NB4 (cell line): ENCODE measurements around the gene ARHGAP24.

ENCODE experiments used
- POLR2A ChIP-seq: IDR thresholded peaks from 2 replicates; pipeline ENCODE4 v1.6.1; 2011; ENCODE audit warnings: mild to moderate bottlenecking; ENCODE audit not compliant: insufficient read length; ENCODE audit errors: extremely low read depth
- TF ChIP-seq, protein P1 (sequence below): IDR thresholded peaks from one replicate; pipeline ENCODE4 v1.5.1; 2012; ENCODE audit warnings: low read depth, low read length
- TF ChIP-seq, protein P2 (sequence below): IDR thresholded peaks from 2 replicates; pipeline ENCODE4 v1.6.1; 2011; ENCODE audit warnings: low read depth, low read length

DNA sequence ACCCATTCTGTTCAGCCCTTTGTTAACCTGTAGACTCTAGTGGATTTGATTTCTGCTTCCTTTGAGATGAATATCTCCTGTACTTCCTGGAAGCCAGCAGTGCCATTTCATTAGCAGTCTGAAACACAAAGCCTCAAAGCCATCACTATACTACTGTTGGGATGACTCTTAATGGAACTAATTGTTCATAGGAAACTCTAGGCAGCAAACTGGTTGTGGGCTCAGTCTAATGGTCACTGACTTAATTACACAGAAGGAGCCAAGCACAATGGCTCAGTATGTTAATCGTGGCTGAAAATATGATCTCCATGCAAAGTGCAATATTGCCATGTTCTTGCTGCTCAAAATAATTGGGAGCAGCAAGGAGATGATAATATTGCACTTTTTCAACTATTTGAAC, 262.3 kb downstream of the ARHGAP24 start:
- no peak for TF ChIP-seq POLR2A
- TF ChIP-seq, protein P1, sequence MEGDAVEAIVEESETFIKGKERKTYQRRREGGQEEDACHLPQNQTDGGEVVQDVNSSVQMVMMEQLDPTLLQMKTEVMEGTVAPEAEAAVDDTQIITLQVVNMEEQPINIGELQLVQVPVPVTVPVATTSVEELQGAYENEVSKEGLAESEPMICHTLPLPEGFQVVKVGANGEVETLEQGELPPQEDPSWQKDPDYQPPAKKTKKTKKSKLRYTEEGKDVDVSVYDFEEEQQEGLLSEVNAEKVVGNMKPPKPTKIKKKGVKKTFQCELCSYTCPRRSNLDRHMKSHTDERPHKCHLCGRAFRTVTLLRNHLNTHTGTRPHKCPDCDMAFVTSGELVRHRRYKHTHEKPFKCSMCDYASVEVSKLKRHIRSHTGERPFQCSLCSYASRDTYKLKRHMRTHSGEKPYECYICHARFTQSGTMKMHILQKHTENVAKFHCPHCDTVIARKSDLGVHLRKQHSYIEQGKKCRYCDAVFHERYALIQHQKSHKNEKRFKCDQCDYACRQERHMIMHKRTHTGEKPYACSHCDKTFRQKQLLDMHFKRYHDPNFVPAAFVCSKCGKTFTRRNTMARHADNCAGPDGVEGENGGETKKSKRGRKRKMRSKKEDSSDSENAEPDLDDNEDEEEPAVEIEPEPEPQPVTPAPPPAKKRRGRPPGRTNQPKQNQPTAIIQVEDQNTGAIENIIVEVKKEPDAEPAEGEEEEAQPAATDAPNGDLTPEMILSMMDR, result no peak
- TF ChIP-seq, protein P2, sequence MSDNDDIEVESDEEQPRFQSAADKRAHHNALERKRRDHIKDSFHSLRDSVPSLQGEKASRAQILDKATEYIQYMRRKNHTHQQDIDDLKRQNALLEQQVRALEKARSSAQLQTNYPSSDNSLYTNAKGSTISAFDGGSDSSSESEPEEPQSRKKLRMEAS, result no peak
